GM12892 (cell line): ENCODE measurements around the gene ERO1A.

Source experiments
- DNase-seq: peaks from one replicate; pipeline ENCODE4 v3.0.0; 2011; ENCODE audit not compliant: insufficient read length
- FAIRE-seq: peaks from 2 replicates; lab custom pipeline; 2011; peaks lifted over from hg19 to GRCh38; lab: Jason Lieb, UNC
- POLR2A ChIP-seq: IDR thresholded peaks from 2 replicates; pipeline ENCODE4 v1.6.1; 2011; ENCODE audit warnings: low read depth, low read length, control low read depth
- POLR2AphosphoS5 ChIP-seq: IDR thresholded peaks from 2 replicates; pipeline ENCODE4 v1.6.1; 2011; ENCODE audit warnings: low read depth, low read length, control low read depth
- TAF1 ChIP-seq: IDR thresholded peaks from 2 replicates; pipeline ENCODE4 v1.6.1; 2011; ENCODE audit warnings: low read depth, mild to moderate bottlenecking, control low read depth, low read length, borderline replicate concordance

The ERO1A gene

DNA sequence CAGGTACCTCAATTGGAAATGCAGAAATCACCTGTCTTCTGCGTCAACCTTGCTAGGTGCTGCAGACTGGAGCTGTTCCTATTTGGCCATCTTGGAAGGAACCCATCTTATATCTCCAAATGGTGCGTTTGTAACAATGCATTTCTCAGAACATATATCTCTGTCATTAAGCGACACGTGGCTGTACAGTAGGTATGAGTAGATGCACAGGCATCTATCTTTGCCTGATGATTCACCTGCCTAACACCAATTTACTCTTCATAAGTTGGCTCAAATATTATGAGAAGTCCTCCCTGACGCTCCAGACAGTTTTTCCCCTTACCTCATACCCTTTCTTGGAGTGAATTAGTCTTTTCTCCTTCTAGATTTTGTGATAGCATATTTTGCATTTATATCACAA, 98.5 kb downstream of the ERO1A start:
- TF ChIP-seq POLR2AphosphoS5 (no peak), POLR2A (no peak), TAF1 (no peak)
- FAIRE-seq (no peak), DNase-seq (no peak)

DNA sequence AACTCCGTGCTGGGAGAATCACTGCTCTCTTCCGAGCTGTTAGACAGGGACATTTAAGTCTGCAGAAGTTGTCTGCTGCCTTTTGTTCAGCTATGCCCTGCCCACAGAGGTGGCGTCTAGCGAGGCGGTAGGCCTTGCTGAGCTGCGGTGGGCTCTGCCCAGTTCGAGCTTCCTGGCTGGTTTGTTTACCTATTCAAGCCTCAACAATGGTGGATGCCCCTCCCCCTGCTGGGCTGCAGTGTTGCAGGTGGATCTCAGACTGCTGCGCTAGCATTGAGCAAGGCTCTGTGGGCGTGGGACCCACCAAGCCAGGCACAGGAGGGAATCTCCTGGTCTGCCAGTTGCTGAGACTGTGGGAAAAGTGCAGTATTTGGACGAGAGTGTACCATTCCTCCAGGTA, 99.0 kb downstream of the ERO1A start:
- TF ChIP-seq POLR2AphosphoS5, result no peak
- TF ChIP-seq POLR2A, result no peak
- no peak for TF ChIP-seq TAF1
- no peak for FAIRE-seq
- DNase-seq, result no peak

DNA sequence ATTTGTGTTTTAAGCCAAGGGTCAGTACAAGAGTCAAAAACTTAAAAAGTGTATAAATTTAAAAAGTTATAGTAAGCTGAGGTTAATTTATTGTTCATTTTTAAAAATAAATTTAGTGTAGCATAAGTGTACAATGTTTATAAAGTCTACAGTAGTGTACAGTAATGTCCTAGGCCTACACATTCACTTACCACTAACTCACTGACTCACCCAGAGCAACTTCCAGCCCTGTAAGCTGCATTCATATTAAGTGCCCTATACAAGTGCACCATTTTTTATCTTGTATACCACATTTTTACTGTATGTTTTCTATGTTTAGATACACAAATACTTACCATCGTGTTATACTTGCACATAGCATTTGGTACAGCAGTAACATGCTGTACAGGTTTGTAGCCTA, 105.0 kb downstream of the ERO1A start:
- no peak for TF ChIP-seq POLR2AphosphoS5
- no peak for TF ChIP-seq TAF1
- no peak for TF ChIP-seq POLR2A
- FAIRE-seq (no peak), DNase-seq (no peak)
